ENCODE measurements around the gene TWIST1.

Gene TWIST1

GRCh38 chr7:19112274-19113001 is 5.0 kb downstream of the TWIST1 start:
- DNase-seq, result no peak

- DNase-seq, result no peak
These were observed 5.8 kb downstream of the TWIST1 start for GRCh38 chr7:19111474-19112273.

- no peak for DNase-seq
These were observed 6.7 kb downstream of the TWIST1 start for GRCh38 chr7:19110776-19111175.

GRCh38 chr7:19110026-19110730 is 7.3 kb downstream of the TWIST1 start:
- no peak for DNase-seq

- no peak for DNase-seq
These were observed 8.2 kb downstream of the TWIST1 start for GRCh38 chr7:19109000-19109946.

- no peak for DNase-seq
These were observed 9.9 kb downstream of the TWIST1 start for GRCh38 chr7:19107356-19108146.

GRCh38 chr7:19107081-19107355 is 10.4 kb downstream of the TWIST1 start:
- DNase-seq, result no peak

GRCh38 chr7:19106241-19107080 is 11.0 kb downstream of the TWIST1 start:
- DNase-seq, result no peak

- DNase-seq, result no peak
These were observed 11.9 kb downstream of the TWIST1 start for GRCh38 chr7:19105546-19105945.

GRCh38 chr7:19104811-19105210 is 12.6 kb downstream of the TWIST1 start:
- no peak for DNase-seq

- DNase-seq, result no peak
These were observed 14.6 kb downstream of the TWIST1 start for GRCh38 chr7:19102884-19103283.

GRCh38 chr7:19101909-19102308 is 15.5 kb downstream of the TWIST1 start:
- no peak for DNase-seq

- no peak for DNase-seq
These were observed 16.0 kb downstream of the TWIST1 start for GRCh38 chr7:19101472-19101871.

GRCh38 chr7:19099924-19100323 is 17.5 kb downstream of the TWIST1 start:
- DNase-seq, result no peak

GRCh38 chr7:19099194-19099593 is 18.2 kb downstream of the TWIST1 start:
- DNase-seq, result no peak

- DNase-seq, result no peak
These were observed 18.9 kb downstream of the TWIST1 start for GRCh38 chr7:19098510-19098909.

GRCh38 chr7:19097165-19098055 is 20.0 kb downstream of the TWIST1 start:
- DNase-seq, result no peak

- no peak for DNase-seq
These were observed 22.0 kb downstream of the TWIST1 start for GRCh38 chr7:19095353-19095860.

GRCh38 chr7:19094598-19095352 is 22.7 kb downstream of the TWIST1 start:
- DNase-seq, result no peak
